Parathyroid adenoma (tissue), 2 donors: ENCODE results near the gene SCAMP4.
"Not testable (repeated sequence)": the region's sequence is repeated elsewhere in the genome, so short reads cannot be mapped to it uniquely, and the experiment has no call there.

ENCODE experiments used
- H2AFZ ChIP-seq: fragments of 300-600 bp; sonication (generic); one replicate; pipeline ENCODE4 v1.7.0; 2017; ENCODE audit warnings: antibody characterized with exemption, mild to moderate bottlenecking
- H3K27ac ChIP-seq: fragments of 300-600 bp; sonication (generic); one replicate; pipeline ENCODE4 v1.7.0; 2017
- H3K27me3 ChIP-seq: fragments of 300-600 bp; sonication (generic); one replicate; pipeline ENCODE4 v1.7.0; 2017; ENCODE audit warnings: low read length; ENCODE audit not compliant: control insufficient read depth, insufficient read depth
- H3K36me3 ChIP-seq: fragments of 300-600 bp; sonication (generic); one replicate; pipeline ENCODE4 v1.7.0; 2017; ENCODE audit warnings: low read length; ENCODE audit not compliant: control insufficient read depth, insufficient read depth
- H3K4me1 ChIP-seq: fragments of 300-600 bp; sonication (generic); one replicate; pipeline ENCODE4 v1.7.0; 2017; ENCODE audit warnings: control low read depth
- H3K4me2 ChIP-seq: fragments of 300-600 bp; sonication (generic); one replicate; pipeline ENCODE4 v1.7.0; 2017; ENCODE audit warnings: low read length
- H3K4me3 ChIP-seq: fragments of 300-600 bp; sonication (generic); one replicate; pipeline ENCODE4 v1.7.0; 2017; ENCODE audit warnings: low read depth, low read length
- H3K79me2 ChIP-seq: fragments of 300-600 bp; sonication (generic); one replicate; pipeline ENCODE4 v1.7.0; 2017; ENCODE audit warnings: control low read depth
- H3K9ac ChIP-seq: fragments of 300-600 bp; sonication (generic); one replicate; pipeline ENCODE4 v1.7.0; 2017; ENCODE audit warnings: mild to moderate bottlenecking
- H3K9me3 ChIP-seq: fragments of 300-600 bp; sonication (generic); one replicate; pipeline ENCODE4 v1.7.0; 2017; ENCODE audit warnings: low read length; ENCODE audit not compliant: control insufficient read depth
- TF ChIP-seq, protein P1 (sequence below): fragments of 300-600 bp; sonication (generic); IDR thresholded peaks from one replicate; pipeline ENCODE4 v1.7.0; 2017; ENCODE audit warnings: antibody characterized with exemption, mild to moderate bottlenecking
- donor health status: primary hyperparathyroidism.

Gene SCAMP4

GRCh38 chr19:1875646-1876495, 29.3 kb upstream of the SCAMP4 start:
- no peaks in the 10 kb centered on the region for H3K36me3 ChIP-seq
- H3K4me3 ChIP-seq = peak overlapping the region; percentile 80
- H3K79me2 ChIP-seq = peaks cover 31% of the 10 kb centered on the region
- H3K9ac ChIP-seq = peak overlapping the region; percentile 55
- H3K27me3 ChIP-seq = no peaks in the 10 kb centered on the region
- H3K4me1 ChIP-seq = peaks cover 23% of the 10 kb centered on the region
- peak overlapping the region; percentile 89 for H2AFZ ChIP-seq
- peak overlapping the region; percentile 77 for H3K4me2 ChIP-seq
- no peaks in the 10 kb centered on the region for H3K9me3 ChIP-seq
- TF ChIP-seq, protein P1, sequence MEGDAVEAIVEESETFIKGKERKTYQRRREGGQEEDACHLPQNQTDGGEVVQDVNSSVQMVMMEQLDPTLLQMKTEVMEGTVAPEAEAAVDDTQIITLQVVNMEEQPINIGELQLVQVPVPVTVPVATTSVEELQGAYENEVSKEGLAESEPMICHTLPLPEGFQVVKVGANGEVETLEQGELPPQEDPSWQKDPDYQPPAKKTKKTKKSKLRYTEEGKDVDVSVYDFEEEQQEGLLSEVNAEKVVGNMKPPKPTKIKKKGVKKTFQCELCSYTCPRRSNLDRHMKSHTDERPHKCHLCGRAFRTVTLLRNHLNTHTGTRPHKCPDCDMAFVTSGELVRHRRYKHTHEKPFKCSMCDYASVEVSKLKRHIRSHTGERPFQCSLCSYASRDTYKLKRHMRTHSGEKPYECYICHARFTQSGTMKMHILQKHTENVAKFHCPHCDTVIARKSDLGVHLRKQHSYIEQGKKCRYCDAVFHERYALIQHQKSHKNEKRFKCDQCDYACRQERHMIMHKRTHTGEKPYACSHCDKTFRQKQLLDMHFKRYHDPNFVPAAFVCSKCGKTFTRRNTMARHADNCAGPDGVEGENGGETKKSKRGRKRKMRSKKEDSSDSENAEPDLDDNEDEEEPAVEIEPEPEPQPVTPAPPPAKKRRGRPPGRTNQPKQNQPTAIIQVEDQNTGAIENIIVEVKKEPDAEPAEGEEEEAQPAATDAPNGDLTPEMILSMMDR = no peak
- peak overlapping the region; percentile 92 for H3K27ac ChIP-seq

DNA sequence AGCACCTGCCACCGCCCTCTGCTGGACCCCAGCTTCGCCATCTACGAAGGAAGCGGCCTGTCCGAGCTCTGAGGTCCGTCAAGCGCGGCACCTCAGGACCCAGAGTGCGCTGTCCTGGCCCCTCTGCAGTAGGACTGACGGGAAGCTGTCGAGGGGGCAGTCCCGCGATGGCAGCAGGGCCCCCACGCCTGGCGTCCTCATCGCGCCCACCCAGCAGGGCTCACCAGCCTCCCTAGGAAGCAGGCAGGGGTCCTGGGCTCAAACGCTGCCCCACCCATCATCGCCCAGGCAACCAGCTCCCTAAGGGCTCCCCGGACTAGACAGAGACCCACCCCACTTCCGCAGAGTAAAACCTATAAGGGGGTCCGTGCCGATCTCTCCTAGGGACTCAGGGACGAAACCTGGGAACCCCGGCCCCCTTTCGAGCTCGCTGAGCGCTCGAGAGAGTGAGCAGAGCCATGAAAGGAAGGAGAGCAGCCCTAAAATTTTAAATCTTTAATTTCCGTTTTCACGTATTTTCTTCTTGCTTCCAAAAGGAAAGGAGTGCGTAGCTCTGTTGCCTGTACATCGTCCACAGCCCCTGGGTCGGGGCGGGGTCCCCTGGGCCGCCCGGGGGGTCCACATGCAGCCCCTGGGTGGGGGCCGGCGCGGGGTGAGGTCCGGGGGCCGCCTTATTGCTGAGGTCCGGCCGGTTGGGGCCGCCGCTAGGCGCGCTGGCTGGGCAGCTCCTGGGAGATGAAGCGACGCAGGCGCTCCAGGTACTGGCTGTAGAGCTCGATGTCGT, 28.5 kb upstream of the SCAMP4 start:
- not testable (repeated sequence) for H3K9ac ChIP-seq, H3K36me3 ChIP-seq, H3K9me3 ChIP-seq, H3K27me3 ChIP-seq
- peak overlapping the region; percentile 77 for H3K4me2 ChIP-seq
- H3K27ac ChIP-seq = peak overlapping the region; percentile 92
- peak overlapping the region; percentile 80 for H3K4me3 ChIP-seq
- H3K79me2 ChIP-seq = peaks cover 23% of the 10 kb centered on the region
- peak overlapping the region; percentile 89 for H2AFZ ChIP-seq
- peaks cover 23% of the 10 kb centered on the region for H3K4me1 ChIP-seq

GRCh38 chr19:1877280-1877660, 27.9 kb upstream of the SCAMP4 start:
- H3K79me2 ChIP-seq = peaks cover 22% of the 10 kb centered on the region
- not testable (repeated sequence) for H3K9me3 ChIP-seq, H3K27ac ChIP-seq, H2AFZ ChIP-seq, H3K4me3 ChIP-seq, H3K27me3 ChIP-seq, H3K36me3 ChIP-seq, H3K9ac ChIP-seq, H3K4me2 ChIP-seq
- peaks cover 23% of the 10 kb centered on the region for H3K4me1 ChIP-seq

DNA sequence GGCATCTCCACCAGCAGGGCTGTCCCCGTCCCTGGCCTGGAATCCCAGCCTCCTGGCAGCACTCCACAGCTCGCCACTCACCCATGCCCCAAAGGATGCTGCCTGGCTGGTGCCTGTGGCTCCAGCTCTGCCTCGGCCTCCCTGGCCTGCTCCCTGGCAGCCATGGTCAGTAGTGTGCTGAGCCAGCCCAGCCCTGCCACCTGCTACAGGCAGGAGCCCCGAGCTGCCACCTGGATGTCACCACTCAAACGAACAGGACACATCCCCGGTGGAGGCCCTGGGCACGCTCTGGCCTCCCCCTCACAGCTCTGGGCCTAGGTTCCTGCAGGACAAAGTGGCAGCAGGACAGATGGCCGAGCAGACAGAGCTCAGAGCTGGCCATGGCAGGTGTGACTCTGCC, 26.6 kb upstream of the SCAMP4 start:
- not testable (repeated sequence) for H3K4me2 ChIP-seq, H3K9ac ChIP-seq, H3K36me3 ChIP-seq, H3K27ac ChIP-seq, H3K4me3 ChIP-seq, H3K9me3 ChIP-seq, H3K27me3 ChIP-seq, H2AFZ ChIP-seq
- Histone ChIP-seq H3K4me1 (peaks cover 13% of the 10 kb centered on the region), H3K79me2 (peaks cover 18% of the 10 kb centered on the region)

- peaks cover 29% of the 10 kb centered on the region for H3K79me2 ChIP-seq
- not testable (repeated sequence) for H3K4me2 ChIP-seq, H3K4me3 ChIP-seq, H3K27me3 ChIP-seq, H3K9me3 ChIP-seq, H2AFZ ChIP-seq, H3K36me3 ChIP-seq, H3K9ac ChIP-seq, H3K4me1 ChIP-seq, H3K27ac ChIP-seq
Measured at GRCh38 chr19:1879982-1880381, 25.2 kb upstream of the SCAMP4 start.

DNA sequence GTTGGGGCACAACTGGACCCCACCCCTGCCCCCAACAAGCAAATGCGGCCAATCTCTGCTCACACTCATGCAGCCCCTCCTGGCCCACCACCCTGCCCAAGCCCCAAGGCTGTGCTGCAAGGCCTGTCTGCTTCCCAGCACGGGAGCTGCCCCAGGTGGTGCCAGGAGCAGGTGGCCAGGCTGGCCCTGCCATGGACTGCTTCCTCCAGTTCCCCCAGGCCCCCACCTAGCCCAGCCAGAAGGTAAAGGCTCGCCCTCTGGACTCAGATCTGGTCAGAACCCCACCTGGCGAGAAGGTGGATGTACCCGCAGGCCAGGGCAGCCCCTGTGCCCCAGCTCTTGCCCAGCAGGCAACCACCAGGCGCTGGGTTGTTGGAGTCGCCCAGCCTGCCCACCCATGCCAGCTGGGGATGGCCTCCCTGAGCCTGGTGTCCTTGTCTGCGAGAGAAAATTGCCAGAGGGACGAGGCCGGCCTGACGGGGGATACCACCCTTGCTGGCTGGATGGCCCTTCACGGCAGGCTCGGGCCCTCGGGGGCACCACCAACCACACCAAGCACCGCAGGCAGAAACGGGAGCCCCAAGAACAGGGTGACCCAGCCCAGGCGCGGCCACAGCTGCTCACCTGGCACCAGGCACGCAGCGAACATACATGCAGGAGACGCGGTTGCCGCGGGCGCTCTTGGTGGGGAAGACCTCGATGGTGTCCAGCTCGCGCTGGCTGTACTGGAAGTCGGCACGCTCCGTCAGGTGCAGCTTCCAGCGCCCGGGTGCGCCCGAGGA, 24.4 kb upstream of the SCAMP4 start:
- no peak overlapping the region for H2AFZ ChIP-seq
- no peaks in the 10 kb centered on the region for H3K9me3 ChIP-seq
- H3K36me3 ChIP-seq = no peaks in the 10 kb centered on the region
- H3K27me3 ChIP-seq = no peaks in the 10 kb centered on the region
- no peak overlapping the region for H3K27ac ChIP-seq
- peaks cover 26% of the 10 kb centered on the region for H3K79me2 ChIP-seq
- no peak overlapping the region for H3K4me2 ChIP-seq
- H3K4me1 ChIP-seq = peaks cover 6% of the 10 kb centered on the region
- H3K4me3 ChIP-seq = no peak overlapping the region
- H3K9ac ChIP-seq = no peak overlapping the region
- TF ChIP-seq, protein P1 = no peak

DNA sequence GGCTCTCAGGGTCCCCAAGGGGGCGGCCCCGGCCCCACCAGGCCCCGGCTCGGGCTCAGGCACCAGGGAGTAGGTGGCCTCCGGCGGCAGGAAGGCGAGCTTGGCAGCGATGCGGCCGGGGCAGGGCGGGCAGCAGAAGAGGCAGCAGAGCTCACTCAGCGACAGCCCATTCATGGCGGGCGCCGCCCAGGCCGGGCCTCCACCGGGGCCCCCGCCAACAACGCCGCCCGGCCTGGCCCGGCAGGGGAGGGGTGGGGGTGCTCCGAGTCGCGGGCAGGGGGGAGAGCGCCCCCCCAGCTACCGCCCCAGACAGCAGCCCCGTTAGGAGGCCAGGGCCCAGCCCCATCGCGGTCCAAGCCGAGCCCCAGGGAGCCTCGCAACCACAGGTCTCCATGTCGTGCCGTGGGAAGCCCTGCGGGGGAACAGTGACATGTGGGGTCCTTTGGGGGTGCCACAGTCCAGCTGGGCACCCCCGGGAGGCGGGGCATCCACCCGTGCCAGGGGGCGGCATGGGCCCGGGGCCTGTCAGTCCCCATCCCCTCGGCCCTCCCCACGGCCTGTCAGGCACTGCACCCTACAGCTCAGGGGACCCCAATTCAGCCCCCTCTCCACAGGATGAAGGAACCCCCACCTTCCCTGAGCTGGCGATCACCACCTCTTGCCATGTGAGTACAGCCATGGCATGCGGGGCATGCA, 23.7 kb upstream of the SCAMP4 start:
- peaks cover 26% of the 10 kb centered on the region for H3K79me2 ChIP-seq
- not testable (repeated sequence) for H2AFZ ChIP-seq, H3K27me3 ChIP-seq, H3K4me3 ChIP-seq, H3K4me1 ChIP-seq, H3K4me2 ChIP-seq, H3K36me3 ChIP-seq, H3K9me3 ChIP-seq, H3K9ac ChIP-seq
- peak overlapping the region; percentile 36 for H3K27ac ChIP-seq
